Islet of Langerhans (tissue), 1 donor: ENCODE measurements around the gene KIF5C.

ENCODE experiments used
- FAIRE-seq: peaks from one replicate; lab custom pipeline; 2011; peaks lifted over from hg19 to GRCh38; lab: Jason Lieb, UNC

Gene KIF5C

GRCh38 chr2:148888003-148888501, 13.0 kb downstream of the KIF5C start:
- no peak for FAIRE-seq

- FAIRE-seq, result no peak
These were observed 14.0 kb downstream of the KIF5C start for GRCh38 chr2:148888986-148889385.

DNA sequence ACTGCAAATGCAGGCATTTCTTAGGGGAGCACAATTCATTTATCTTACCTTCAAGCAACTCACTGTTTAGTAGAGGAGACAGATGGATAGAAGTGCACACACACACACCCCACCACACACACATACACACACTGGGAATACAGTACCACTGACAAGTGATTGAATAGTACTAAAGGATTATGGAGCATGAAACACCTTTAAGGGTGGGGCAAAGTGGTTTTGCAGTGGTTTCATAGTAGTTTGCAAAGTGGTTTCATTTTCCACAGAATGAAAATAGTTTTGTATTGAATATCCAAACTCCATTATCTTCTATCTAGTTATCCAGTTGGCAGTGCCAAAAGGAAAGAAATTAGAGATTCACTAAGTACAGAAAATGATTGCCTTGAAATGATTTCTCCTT, 18.9 kb downstream of the KIF5C start:
- FAIRE-seq, result no peak

DNA sequence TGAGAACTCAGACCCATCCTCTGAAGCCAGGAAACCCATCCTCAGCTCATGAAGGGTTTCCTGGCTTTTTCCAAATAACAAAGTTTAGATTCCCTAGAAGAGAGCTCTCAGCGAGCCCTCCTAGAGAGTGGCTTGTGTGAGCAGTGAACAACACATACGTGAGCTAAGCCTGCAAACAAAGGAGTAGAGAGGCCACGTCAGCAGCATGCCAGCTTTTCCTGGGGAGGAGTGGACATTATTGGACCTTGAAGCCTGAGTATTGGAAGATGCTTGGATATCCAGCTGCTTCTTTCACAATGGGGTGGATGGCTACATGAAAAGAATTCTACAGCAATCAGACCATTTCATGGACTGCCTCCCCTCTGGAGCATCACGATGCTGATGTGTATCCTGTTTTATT, 21.1 kb downstream of the KIF5C start:
- no peak for FAIRE-seq

DNA sequence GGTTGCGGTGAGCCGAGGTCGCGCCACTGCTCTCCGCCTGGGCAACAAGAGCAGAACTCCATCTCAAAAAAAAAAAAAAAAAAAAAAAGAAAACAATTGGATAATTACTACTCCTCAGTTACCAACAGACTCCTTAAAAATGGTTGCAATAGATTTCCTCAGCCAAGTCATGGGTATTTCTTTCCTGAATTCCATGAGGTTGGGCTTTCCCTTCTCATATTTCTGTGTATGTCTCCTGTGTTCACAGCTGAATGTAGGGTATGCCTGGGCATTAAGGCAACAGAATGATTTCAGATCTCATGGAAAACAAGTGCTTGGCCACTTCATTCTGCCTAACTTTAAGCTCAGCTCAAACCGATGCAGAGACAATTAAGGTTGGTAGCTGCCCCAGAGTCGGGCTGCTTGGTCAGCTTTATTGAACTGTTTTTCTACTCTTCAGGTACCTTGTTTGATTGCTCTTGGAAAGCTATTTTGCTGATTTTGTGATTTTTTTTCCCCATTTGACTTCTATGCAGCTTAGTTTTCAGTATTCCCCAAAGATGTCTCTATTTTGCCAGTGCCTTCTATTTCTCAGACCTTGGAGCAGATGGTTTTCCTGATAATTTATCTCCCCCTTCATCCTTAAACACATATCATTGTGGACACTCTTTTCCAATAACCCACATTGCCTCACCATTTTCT, 24.8 kb downstream of the KIF5C start:
- FAIRE-seq, result no peak

DNA sequence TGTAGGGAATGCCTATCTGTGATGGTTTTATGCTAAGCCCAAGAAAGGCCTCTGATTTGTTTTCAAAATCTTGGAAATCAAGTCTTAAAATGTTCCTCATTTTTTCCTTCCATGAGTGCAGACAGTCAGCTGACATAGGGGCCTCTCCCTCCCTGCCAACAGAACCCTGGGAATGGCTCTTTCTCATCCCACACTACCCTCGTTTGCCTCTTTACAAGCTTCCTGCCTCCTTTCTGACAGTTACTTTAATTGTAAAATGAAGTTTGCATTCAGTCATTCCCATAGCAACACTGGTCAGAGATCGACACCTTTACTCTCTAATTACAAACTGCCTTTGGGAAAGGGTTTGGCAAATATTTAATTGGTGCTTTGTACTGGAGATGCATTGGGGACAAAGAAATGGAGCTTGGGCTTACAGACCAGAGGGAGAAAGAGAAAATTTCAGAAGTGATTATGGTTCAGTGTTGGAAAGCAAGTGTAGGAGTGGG, 25.4 kb downstream of the KIF5C start:
- FAIRE-seq, result peak; percentile 38

DNA sequence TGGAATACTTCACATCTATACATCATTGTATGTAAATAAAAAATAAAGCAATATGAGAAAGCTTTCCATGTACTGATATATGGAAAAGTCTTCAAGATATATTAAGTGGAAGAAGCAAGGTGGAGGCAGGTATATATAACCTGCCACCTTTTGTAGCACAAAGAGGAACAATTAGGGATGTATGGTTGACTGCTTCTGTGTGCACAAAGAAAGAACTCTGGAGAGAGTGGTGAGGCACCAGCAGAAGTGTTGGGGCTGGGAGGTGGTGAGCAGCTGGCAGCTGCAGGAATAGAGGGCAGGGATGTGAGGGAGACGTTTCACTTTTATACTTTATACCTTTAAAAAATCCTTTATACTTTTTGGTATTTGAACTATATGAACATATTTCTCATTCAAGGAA, 26.1 kb downstream of the KIF5C start:
- peak; percentile 81 for FAIRE-seq

DNA sequence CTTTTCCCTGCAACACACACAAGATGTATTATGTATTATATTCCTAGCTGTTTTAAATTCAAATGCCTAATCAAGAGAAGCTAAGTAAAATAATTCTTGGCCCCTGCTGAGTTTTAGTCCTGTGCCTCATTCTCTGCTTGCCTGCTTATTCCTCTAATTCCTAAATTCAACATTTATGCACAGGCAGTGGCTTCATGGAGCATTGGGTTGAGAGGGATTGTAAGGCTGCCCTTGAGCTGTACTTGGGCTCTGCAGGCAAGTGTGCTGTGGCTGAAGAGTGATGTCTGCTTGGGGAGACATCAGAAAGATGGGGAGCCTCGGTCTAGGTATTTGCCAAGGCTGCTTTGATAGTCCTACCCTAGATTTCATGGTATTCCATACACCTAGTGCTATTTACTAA, 27.8 kb downstream of the KIF5C start:
- FAIRE-seq, result no peak

- FAIRE-seq, result no peak
These were observed 28.3 kb downstream of the KIF5C start for GRCh38 chr2:148903294-148903693.

GRCh38 chr2:148903979-148904378, 29.0 kb downstream of the KIF5C start:
- FAIRE-seq, result no peak

DNA sequence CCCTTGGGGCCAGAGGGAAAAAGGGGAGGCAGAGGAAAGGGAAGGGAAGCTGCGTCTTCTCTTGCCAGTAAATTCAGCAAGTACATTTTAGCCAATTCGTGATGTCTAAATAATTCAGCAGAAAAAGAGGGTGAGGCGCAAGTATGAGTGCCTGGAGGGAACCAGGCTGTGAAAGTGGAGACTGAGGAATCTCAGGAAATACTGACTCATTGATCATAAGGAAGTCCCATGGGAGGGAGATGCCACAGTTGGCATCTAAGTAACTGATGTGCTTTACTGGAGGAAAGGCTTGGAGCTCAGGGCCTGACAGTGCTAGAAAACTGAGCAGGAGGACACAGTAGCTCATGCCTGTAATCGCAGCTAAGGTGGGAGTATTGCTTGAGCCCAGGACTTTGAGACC, 31.1 kb downstream of the KIF5C start:
- no peak for FAIRE-seq

DNA sequence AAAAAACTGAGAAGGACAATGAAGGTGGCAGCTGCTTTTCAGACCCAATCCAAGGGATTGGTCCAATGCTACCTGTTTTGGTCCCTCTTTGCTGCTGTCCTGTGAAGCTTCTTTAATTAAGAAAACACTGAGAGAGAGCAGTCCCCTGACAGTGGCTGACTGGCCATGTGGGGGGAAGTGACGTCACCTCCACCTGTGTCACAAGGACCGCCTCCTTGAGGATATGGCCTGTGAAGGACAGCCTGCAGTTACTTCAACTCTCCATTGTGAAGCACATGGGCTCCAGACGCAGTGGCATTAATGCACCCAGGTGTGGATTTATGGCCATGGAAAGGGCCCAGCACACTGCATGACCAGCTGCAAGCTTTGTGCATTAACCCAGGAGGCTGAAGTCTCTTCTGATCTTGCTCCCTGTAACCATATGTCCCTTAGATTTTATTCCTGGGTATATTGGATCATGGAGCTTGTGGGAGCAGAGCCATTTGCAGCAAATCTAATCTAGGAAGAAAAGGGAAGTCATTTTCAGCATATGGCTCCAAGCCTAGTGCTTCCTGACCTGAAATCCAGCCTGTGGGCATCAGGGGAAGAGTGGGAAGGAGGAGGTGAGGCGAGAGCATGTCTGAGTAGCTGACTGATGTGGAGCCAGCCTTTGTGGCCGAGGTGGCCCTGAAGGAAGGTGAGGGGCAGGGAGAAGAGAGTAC, 32.2 kb downstream of the KIF5C start:
- FAIRE-seq, result no peak

GRCh38 chr2:148909114-148909513, 34.1 kb downstream of the KIF5C start:
- FAIRE-seq, result no peak

- FAIRE-seq, result no peak
These were observed 38.0 kb downstream of the KIF5C start for GRCh38 chr2:148913061-148913460.

- no peak for FAIRE-seq
These were observed 38.5 kb downstream of the KIF5C start for GRCh38 chr2:148913492-148913891.

- no peak for FAIRE-seq
These were observed 39.4 kb downstream of the KIF5C start for GRCh38 chr2:148914463-148914862.

GRCh38 chr2:148917431-148917830, 42.4 kb downstream of the KIF5C start:
- FAIRE-seq, result no peak

DNA sequence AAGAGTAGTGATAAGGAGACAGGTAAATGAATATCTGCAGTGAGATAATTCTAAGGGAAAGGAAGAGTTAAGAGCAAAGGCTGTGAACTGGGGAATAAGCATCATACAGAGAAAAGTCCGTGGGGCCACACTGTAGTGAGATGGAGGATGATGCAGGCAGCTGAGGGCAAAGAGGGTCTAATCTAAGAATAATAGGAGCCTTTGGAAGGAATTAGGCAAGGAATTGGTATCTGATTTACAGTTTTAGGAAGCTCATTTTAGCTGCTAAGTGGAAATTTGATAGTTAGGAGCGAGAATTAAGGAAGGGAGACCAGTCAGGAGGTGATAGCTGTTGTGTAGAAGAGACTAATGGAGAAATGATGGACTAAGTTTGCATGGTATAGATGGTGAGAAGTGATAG, 43.5 kb downstream of the KIF5C start:
- FAIRE-seq, result no peak

DNA sequence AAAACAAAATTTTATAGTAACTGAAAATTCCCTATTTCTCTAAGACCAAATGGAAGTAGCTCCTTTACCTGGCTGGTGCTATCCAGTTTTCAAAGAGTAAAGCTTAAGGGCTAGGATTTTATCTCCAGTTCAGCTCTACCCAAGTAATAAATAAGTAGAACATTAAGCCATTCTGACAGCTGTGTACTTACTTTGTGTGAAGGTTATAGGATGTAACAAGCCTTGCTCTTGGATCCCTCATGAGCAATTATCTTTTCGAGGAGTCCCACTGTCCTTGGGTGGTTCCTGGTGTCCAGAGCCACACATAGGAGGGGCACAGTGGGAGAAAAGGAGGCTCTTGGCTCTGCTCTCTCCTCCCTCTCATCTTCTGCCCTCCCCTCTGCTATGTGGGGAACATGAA, 45.5 kb downstream of the KIF5C start:
- FAIRE-seq, result no peak

DNA sequence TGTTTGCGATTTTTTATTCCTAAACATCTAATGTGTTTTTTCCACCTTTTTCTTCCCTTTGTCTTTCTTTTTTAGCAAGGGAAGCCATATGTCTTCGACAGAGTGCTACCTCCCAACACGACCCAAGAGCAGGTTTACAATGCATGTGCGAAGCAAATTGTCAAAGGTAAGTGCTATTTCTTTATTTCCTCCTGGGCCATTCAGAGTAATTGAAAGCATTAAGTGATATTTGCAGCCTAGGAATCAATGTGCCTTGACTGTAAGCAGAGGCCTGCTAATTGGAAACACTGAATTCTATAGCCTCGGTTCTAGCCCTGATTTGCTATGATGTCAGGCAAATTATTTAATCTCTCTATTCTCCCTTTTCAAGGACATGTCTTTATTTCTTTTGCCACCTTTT, 47.0 kb downstream of the KIF5C start:
- no peak for FAIRE-seq

- FAIRE-seq, result no peak
These were observed 47.9 kb downstream of the KIF5C start for GRCh38 chr2:148922776-148923475.

GRCh38 chr2:148924514-148925178, 49.6 kb downstream of the KIF5C start:
- FAIRE-seq, result no peak
